ENCODE data around the gene UBTD1.

The UBTD1 gene

DNA sequence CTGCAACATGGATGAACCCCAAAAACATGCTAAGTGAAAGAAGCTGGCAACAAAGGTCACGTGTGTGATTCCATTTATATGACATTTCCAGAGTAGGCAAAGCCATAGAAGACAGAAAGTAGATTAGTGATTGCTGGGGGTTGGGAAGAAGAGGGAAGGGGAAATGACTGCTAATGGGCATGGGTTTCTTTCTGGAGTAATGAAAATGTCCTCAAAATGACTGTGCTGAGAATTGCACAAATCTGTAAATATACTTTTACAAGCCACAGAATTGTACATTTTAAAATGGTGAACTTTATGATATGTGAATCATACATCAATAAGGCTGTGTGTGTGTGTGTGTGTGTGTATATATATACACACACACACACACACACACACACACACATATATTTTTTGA is 16.3 kb upstream of the UBTD1 start:
- DNase-seq (ENCODE audit: extremely low read depth in 1 of 2, low read depth in 1 of 2) = no peak

DNA sequence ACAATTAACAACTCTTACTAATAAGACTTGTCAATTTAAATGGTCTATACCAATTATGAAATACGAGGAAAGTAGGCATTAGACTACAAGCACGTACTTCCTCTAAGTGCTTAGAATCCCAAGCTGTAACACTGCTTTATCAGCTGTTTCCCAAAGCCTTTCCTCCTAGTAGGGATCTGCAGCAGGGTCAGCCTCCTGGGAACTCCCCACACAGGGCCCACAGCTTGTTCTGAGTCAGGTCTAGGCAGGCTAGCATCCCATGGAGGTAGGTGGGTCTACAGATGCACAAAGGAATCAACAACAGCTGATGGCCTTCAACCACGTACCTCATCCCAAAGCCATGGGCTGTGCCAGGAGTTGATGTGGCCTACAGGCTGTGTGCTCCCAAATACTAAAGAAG is 15.2 kb upstream of the UBTD1 start:
- DNase-seq (ENCODE audit: extremely low read depth in 1 of 2, low read depth in 1 of 2) = no peak

DNA sequence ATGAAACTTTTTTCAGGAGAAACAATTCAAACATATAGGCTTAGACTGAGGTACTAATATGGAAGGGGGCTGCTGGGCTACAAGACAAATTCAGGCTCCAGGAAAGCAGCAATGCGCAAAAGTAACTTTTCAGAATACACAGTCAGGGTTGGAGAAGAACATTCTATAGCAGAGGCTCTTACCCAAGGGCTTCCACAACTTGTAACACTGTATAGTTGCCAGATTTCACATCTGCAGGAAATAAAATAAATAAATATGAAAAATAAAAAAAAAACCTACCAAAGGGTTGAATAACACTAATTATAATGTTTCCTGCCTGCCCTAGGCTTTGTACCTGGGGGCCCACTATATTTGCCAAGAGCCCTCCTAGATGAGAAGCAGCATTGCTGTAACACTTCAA is 14.8 kb upstream of the UBTD1 start:
- no peak for DNase-seq (ENCODE audit: extremely low read depth in 1 of 2, low read depth in 1 of 2)

DNA sequence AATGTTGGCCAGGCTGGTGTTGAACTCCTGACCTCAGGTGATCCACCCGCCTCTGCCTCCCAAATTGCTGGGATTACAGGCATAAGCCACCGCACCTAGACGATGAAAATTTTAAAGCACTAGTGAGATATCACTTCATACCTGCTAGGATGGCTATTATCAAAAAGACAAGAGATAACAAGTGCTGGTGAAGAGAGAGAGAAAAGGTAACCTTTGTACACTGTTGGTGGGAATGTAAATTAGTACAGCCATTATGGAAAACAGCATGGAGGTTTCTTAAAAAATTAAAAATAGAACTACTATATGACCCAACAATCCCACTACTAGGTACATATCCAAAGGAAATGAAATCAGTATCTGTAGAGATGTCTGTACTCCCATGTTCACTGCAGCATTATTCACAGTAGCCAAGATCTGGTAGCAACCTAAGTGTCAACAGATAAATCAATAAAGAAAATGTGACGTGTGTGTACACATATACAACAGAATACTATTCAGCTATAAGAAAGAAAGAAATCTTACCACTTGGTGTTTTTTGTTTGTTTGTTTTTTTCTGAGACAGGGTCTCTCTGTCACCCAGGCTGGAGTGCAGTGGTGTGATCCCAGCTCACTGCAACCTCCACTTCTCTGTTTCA is 13.0 kb upstream of the UBTD1 start:
- no peak for DNase-seq (ENCODE audit: extremely low read depth in 1 of 2, low read depth in 1 of 2)

DNA sequence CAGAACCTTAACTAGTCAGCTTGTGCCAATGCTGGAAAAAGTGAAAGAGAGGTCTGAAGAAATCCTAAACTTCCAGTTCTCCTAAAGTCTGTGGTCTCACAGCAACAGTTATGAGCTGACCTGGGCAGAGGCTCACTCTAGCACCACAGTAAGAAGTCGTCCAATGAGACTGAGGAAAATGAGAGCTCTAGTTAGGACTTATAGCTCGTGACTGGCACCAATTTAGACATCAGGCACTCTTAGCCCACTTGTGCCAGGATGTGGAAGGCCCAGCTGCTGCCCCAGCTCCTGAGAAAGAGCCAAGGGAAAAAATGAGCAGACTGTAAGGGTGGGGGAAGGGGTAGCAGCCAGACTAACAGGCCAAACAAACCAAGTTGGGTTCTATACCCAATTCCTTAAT is 8.1 kb upstream of the UBTD1 start:
- no peak for DNase-seq (ENCODE audit: extremely low read depth in 1 of 2, low read depth in 1 of 2)

DNA sequence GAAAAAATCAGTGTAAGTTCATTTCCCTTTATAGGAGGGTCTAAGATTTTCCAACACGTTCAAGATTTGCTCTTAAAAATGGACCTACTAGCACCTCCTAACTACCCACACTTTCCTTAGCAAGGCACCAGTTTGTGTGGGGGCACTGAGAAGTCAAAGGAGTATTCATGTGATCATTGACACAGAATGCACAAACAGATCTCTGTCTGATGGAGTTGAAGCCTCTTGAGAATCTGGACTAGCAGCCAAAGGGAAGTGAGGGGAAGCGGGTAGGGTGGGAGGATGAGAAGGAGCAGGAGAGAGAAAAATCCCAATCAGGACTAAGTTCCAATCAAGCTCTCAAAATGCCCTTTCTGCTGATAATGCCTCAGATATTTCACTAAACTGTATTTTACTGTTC is 4.6 kb upstream of the UBTD1 start:
- DNase-seq (ENCODE audit: extremely low read depth in 1 of 2, low read depth in 1 of 2) = no peak

DNA sequence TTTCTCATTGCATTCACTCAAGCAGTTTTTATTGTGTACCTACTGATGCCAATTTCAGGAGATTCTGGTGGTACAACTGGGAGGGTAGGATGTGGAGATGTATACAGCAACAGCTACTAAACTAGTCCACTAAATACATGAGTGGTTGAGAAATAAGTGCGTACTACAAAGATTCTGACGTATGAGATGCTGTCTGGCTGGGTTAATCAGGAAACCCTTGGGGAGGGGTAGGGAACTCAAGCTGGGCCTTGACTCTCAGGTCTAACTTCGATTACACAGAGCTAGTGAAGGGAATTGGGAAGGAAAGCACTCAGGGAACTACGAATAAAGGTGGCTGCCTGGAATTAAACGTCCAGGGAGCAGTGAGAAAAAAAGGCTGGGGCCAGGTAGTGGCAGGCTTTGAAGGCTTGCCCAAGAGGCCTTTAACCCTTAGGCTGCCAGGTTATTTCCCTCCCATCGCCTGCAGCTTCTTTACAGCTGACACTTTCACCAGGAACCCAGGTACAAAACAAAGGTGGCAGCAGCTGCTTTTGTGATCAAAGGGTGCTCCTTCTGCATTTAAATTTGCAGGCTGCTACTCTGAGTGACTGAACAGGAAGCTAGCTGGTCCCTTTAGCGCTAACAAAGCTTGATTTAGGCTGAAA is 3.7 kb upstream of the UBTD1 start:
- no peak for DNase-seq (ENCODE audit: extremely low read depth in 1 of 2, low read depth in 1 of 2)

DNA sequence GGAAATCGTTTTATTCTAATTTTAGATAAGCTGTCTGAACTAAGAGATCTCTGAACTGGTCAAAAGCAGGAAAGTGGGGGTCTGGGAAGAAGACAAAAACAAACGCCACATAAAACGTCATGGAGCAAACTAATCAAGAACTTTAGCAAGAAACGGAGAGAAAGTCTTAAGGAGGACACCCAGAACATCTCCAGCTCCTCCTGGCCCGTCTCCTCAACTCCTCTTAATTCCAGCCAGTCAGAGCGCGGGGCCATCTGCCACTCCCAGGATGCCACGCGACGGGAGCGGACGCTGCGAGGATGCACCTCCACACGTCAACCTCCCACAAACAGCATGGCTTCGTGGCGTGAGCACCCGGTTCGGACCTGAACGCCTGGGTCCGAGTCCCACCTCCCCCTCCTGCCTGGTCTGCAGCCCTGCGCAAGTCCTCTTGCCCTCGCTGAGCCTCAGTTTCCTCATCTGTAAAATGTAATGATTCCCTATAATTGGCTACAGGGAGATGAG is 1.1 kb upstream of the UBTD1 start:
- DNase-seq (ENCODE audit: extremely low read depth in 1 of 2, low read depth in 1 of 2) = peak; percentile 66 to 82

DNA sequence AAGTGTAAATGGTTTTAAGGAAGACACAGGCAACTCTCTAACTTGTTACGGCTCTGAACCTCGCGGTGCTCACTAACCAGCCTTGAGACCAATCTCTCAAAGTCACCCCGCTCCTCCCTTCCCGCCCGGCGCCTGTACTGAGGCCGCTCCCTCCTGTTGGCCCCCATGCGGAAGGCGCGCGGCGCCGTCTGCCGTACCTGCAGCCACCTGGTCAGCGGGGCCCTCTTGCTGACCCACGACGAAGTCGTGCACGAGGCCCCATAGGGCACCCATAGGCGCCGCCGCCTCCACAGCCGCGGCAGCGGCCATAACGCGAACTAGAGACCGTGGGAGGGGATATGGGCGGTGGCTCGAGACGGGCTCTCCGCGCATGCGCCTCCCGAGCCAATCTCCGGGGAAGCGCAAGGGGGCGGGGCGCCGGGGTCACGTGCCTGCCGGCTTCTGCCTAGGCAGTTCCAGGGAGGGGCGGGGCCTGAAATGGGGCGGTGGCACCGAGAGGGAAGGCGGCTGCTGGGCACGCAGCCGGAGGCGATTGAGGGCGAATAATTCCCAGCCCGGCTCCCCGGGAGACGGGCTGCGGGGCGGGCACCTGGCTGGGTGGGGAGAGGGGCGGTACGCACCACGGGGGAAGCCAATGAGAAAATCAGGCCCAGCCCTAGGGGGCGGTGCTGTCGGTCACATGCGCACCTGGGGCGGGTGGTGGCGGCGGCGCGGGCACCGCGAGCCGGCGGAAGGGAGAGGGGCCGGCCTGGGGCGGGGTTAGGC is 466 bp upstream of the UBTD1 start, which contains the start of gene MMS19:
TSS of gene MMS19 (minus strand) at position 347 of the 765 bp plus-strand sequence. CDS start at position 309, 38 bp downstream.
- DNase-seq (ENCODE audit: extremely low read depth in 1 of 2, low read depth in 1 of 2) = peak; percentile 98

DNA sequence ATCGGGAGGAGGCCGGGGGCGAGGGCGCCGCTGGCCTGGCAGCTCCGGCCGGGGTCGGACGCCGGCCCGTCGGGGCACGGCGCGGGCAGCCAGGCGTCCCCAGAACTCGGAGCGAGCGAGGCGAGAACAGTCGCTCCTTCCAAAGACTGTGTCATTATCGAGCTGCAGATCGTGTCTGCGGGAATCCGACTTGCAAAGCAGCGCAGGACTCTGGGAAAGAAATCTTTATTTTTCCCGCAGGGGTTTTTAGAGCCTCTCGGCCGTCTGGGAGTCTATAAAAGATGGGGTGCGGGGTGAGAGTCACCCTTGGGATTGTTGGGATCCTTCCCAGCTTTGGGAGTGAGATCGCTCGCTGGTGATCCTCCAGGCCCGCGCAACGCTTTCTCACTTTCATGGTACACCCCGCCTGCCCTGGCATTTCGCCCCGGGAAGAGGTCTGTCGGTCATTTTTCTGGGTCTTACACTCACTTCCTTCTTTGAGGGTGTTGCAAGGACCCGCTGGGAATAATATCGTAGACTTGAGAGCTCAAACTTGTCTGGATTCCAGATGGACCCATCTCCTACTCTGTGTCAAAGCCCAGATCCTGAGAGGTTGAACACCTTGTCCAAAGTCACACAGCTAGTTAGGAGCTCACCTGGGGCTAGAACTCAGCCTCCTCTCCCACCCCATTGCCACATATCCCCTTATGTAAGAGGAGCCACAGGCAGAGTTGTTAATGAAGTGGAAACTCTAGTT is 1.0 kb downstream of the UBTD1 start:
- no peak for DNase-seq (ENCODE audit: extremely low read depth in 1 of 2, low read depth in 1 of 2)

DNA sequence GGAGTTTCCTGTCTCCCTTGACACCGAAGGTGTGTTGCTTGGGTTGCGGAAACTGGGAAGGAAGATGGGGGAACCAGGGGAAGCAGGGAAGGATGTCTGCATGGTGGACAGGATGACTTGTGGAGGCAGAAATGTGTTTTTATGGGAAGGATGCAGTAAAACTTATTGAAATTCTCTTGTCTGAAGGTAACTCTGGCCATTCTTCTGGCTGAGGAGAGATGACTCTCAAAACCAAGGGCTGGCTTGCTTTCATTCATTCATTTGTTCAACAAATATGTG is 1.5 kb downstream of the UBTD1 start:
- DNase-seq (ENCODE audit: extremely low read depth in 1 of 2, low read depth in 1 of 2) = no peak

DNA sequence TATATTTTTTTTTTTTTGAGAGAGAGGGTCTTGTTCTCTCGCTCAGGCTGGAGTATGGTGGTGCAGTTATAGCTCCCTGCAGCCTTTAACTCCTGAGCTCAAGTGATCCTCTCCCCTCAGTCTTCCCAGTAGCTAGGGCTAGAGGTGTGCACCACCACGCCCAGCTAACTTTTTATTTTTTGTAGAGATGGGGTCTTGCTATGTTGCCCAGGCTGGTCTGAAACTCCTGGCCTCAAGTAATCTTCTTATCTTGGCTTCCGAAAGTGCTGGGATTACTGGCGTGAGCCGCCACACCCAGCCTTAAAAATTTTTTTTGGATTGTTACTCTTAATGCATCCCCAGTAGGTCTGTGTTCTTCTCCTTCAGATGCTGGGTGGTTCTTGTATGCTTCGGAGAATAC is 4.2 kb downstream of the UBTD1 start:
- no peak for DNase-seq (ENCODE audit: extremely low read depth in 1 of 2, low read depth in 1 of 2)

DNA sequence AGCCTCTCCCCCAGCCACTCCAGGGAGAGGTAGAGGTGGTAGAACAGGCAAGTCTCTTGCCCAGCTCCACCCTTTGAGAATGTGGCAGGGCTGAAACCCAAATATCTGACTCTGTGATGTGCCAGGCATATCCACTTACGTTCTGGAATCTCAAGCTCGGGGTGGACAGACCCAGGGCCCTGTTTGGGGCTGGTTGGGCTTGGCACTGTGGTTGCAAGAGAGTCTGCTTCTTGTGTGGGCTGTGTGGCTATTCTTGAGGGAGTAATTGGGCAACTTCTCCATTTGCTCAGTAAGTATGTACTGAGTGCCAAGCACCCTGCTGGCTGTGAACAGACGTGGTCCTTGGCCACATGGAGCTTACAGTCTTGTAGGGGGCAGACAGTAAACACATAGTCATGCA is 4.7 kb downstream of the UBTD1 start:
- no peak for DNase-seq (ENCODE audit: extremely low read depth in 1 of 2, low read depth in 1 of 2)

DNA sequence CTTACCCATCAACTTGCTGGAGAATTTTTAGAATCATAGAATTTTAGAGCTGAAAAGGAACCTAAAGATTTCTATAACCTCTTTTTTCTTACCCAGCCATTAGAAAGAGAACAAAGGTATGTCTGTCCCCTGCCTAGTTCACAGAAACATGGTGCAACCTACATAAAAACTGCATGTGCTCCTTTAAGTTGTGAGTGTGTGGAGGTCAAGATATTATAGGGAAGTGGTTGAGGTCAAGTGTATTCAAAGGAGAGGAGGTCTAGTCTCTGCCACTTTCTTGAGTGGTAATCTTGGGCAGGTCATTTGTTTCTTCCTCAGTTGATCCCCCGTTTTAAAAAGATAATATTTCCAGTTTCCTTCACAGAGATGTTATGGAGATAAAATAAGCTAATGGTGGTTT is 6.4 kb downstream of the UBTD1 start:
- DNase-seq (ENCODE audit: extremely low read depth in 1 of 2, low read depth in 1 of 2) = no peak

DNA sequence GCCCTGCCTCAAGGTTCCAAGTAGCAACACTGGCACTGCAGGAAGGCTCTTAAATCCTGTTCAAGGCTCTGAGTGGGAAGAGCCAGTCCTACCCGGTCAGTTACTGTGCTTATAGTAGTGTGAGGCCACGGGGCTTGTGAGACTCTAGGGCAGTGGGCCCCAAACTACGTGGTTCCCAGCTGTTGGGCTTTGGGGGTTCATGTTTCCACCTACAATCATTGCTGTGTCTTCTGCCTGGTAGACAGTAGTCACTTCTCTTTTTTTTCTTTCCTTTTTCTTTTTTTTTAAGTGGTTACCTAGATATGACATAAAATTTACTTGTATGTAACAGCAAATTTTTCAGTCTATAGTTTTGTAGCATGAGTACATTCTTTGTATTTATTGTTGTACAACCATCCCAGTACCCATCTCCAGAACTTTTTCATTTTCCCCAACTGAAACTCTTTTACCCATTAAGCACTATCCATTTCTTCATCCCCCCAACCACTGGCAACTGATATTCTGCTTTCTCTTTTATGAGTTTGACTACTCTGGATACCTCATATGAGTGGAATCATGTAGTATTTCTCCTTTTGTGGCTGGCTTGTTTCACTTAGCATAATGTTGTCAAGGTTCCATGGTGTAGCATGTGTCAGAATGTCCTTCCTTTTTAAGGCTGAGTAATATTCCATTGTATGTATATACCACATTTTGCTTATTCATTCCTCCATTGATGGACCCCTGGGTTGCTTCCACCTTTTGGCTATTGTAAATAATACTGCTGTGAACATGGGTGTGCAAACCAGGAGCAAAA is 7.7 kb downstream of the UBTD1 start:
- no peak for DNase-seq (ENCODE audit: extremely low read depth in 1 of 2, low read depth in 1 of 2)

DNA sequence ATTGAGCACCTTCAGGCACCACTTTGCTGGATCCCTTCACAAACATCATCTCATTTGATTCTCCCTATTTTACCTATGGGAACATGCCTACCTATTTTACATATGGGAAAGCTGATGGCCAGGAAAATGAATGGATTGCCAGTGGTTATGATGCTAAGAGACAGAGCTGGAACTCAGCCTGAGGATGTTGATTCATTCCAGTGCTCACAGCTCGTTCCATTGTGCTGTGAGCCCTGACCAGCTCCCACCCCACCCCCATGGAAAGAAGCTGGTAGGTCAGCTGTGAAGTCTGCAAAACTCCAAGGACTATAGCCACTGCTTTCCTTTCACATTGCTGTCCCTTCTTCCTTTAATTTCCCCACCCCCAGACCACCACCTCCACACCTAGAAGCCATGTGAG is 9.6 kb downstream of the UBTD1 start:
- DNase-seq (ENCODE audit: extremely low read depth in 1 of 2, low read depth in 1 of 2) = no peak

DNA sequence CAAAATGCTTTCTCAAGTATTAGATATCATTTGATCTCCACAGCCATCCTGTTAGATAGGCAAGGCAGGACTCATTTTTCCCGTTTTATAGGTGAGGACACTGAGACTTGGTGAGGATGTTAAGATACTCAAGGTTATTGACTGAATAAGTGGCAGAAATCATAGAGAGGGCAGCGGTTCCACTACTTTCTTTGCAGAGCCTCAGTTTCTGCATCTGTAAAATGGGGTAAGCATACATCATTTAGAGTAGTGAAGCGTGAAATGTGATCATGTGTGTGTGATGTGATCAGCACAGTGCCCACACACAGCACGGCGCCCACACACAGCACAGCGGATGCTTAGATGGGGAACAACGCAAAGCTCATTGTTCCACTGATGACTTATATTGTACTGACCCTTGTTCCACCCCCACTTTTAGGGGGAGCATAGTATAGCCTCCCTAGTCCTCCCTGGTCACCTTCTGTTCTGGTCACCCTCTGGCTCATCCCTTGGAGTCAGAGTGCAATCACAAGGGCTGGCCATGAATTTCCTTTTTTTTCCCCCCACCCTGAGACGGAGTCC is 10.5 kb downstream of the UBTD1 start:
- DNase-seq (ENCODE audit: extremely low read depth in 1 of 2, low read depth in 1 of 2) = no peak

DNA sequence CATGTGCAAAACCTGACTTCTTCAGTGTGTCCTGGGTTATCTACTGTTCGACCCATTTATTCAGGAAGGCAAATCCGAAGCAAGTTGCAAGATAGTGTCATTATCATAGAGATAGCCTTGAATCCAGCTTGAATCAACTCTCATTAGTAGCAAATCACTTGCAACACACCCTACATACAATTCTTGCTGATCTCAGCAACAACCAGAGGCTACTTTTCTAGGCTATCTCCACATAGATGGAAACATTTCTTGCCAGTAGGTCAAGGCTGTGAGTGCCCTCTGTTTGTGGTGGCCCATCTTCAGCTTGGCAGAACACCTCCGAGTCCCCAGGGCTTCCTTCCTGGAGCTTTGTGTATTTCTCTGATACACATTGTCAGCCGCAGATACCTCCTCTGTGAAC is 12.0 kb downstream of the UBTD1 start:
- DNase-seq (ENCODE audit: extremely low read depth in 1 of 2, low read depth in 1 of 2) = no peak

DNA sequence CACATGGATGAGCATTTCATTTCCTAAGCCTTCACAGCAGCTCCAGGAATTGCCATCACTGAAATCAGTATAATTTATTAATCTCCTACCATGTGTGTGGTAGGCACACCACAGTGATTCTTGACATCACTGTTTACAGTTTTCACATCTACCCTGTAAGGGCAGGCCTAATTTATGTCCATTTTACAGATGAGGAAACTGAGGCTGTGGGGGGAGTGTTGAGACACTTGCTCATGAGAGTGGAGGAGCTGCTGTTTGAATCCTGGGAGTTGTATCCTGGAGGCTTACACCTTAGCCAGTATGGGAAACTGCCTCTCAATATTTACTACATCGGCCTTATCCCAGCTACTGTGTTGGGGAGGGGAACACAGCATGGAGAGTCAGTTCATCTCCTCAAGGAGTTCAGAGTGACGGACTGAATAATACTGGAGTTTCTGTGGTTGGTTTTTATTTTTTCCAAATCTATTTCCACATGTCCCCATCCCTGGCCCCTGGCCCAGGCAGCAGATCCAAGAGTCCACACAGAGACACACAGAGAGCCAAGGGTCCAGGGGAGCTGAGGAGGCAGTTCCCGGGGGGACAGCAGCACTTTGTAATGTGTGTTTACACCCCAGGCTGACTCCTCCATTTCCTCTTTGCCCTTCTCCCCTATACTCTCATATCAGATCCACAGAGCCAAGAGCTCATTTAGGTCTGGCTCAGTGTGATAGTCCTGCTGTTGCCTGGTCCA is 13.2 kb downstream of the UBTD1 start:
- no peak for DNase-seq (ENCODE audit: extremely low read depth in 1 of 2, low read depth in 1 of 2)

DNA sequence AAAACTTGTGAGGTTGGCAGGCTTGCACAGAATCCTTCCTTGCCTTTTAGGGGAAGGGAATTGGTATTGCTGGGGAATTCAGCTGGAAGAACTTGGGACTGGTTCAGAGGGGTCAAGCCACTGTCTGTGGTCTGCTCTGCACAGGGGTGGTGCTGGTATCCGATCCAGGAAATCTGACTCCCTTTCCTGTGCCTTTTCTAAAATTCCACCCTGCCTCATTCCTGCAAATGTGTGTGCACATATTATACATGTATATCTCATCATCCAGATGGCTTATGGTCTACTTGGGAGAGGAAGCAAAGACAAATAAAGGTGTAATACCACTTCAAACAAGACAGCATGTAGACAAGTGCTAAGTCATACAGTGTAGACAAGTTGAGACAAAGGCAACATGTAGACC is 14.3 kb downstream of the UBTD1 start:
- no peak for DNase-seq (ENCODE audit: extremely low read depth in 1 of 2, low read depth in 1 of 2)

Measured in stimulated activated CD8-positive, alpha-beta memory T cell treated with anti-CD3 and anti-CD28 coated beads, Interleukin-7, amount 100 ng/mL, for 48 hours (primary cell).